Pancreas (tissue), 10 donors: ENCODE measurements around the gene ZNF445. TPM values are rescaled to one million over a fixed set of nuclear protein-coding genes. Genes with fewer than 3 reads are reported as not detected.
"Not testable (repeated sequence)": the region's sequence is repeated elsewhere in the genome, so short reads cannot be mapped to it uniquely, and the experiment has no call there.

ENCODE experiments used
- ATAC-seq, 4 donors: fragments of 200-7000 bp; cut with Tn5 transposase; one replicate each; pipeline versions ENCODE4 v1.8.0 to v1.9.1; 2020; ENCODE audit warnings: mild to moderate bottlenecking in 4 of 4, moderate library complexity in 4 of 4
- DNase-seq, 6 donors: peaks; one replicate each; pipeline ENCODE4 v3.0.0-alpha.2; 2020
- FAIRE-seq: peaks from 2 replicates; lab custom pipeline; 2012; peaks lifted over from hg19 to GRCh38; lab: Jason Lieb, UNC
- H3K27ac ChIP-seq, 4 donors: fragments of 200-600 bp; sonication (generic); 1 replicate in 3 of 4; 2 replicates in 1 of 4; pipeline versions ENCODE4 v1.5.0 to v1.8.0; 2020
- H3K27me3 ChIP-seq, 4 donors: fragments of 200-600 bp; one replicate each; pipeline ENCODE4 v1.8.0; 2021
- H3K36me3 ChIP-seq, 3 donors: fragments of 200-600 bp; sonication (generic) in 1 of 3; one replicate each; pipeline versions ENCODE4 v1.5.0 to v1.8.0; 2020 to 2021
- H3K4me1 ChIP-seq, 3 donors: fragments of 200-600 bp; one replicate each; pipeline ENCODE4 v1.8.0; 2021
- H3K4me3 ChIP-seq, 4 donors: fragments of 200-600 bp; sonication (generic) in 2 of 4; one replicate each; pipeline versions ENCODE4 v1.5.0 to v1.8.0; 2020 to 2021
- H3K9me3 ChIP-seq, 4 donors: fragments of 200-600 bp; one replicate each; pipeline ENCODE4 v1.8.0; 2021
- WGBS, 2 donors: extraction: QIAGEN DNeasy Blood & Tissue Kit; methylation state at CpG; one replicate each; pipeline ENCODE4 v1.1.7; 2013; 5-methylcytosine and 5-hydroxymethylcytosine counted together
- intact Hi-C, 3 donors: fragments of 100-400 bp; cut with DNase I; formaldehyde crosslinking; loops; one replicate each; pipeline versions ENCODE4 v1.11.1 to v1.14.2; 2022
- polyA plus RNA-seq, 2 donors: library from polyadenylated mRNA; stranded (reverse); fragments of 200-250 nt; gene quantifications; one replicate each; pipeline ENCODE4 v1.2.3, GENCODE V29; 2013
- total RNA-seq, 6 donors: library from RNA; stranded (reverse); fragmentation: NEBNext Ultra II Directional in 4 of 6; extraction: Animal tissue kit (Norgen Biotek cat#: 25700) in 4 of 6; gene quantifications; one replicate each; pipeline versions ENCODE4 v1.2.1 to v1.2.4, GENCODE V29; 2021 to 2023
- TF ChIP-seq, protein P1 (sequence below), 4 donors: fragments of 200-600 bp; sonication (generic) in 3 of 4; IDR thresholded peaks; one replicate each; pipeline versions ENCODE4 v1.5.0 to v1.8.0; 2021; ENCODE audit warnings: antibody characterized with exemption in 4 of 4
- donor health status: healthy with polysubstance abuse.
- donor health status: DM: no; HTN: no; CAD: no; lungs with moderate emphysema.
- donor health status: DM: no; HTN: no; CAD: no.
- donor health status: control.
- donor health status: control.
- donor health status: Bipolar disorder and iron deficiency.
- donor health status: DM: yes; HTN: yes; CAD: no.
- donor health status: DM: no; HTN: no; CAD: no.
- donor health status: DM: no; HTN: no; CAD: no.
- donor health status: DM: yes; HTN: yes; CAD: no.

The ZNF445 gene
- total and polyA plus RNA-seq, 8 donors, result 3.8 to 12.9 (median 7.5) TPM

DNA sequence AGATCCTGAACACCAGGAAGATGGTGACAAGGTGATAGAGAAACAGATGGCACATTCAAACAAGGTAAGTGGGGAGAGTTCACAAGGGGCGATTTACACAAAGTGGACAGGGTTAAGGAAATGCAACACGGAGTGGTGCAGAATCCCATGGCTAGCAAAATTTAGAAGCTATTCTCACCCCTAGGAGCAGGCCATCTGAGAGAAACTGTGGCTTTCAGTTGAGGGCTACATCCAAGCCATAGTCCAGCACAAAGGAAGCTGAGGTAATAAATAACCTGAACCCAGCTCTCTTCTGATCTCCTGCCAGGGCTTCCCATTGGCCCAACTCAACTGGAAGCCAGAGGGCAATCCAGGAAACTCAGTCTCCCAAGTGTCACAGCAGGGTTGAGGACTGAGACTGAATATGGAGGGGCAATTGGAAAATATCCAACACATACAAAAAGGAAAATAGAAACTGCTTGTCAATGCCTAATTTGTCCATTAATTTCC is 1.2 kb upstream of the ZNF445 start:
- no peak overlapping the region for H3K27ac ChIP-seq
- no peaks in the 10 kb centered on the region for H3K9me3 ChIP-seq
- H3K4me1 ChIP-seq, result peaks cover 0 to 10% (median 4%) of the 10 kb centered on the region in 3 donors
- H3K27me3 ChIP-seq, result no peaks in the 10 kb centered on the region
- H3K36me3 ChIP-seq, result no peaks in the 10 kb centered on the region
- ATAC-seq, result no peak
- FAIRE-seq, result no peak
- 84% methylated on average over 2 of the region's 2 CpGs for WGBS, 2 donors
- DNase-seq, result no peak
- H3K4me3 ChIP-seq, result no peak overlapping the region
- TF ChIP-seq, protein P1, sequence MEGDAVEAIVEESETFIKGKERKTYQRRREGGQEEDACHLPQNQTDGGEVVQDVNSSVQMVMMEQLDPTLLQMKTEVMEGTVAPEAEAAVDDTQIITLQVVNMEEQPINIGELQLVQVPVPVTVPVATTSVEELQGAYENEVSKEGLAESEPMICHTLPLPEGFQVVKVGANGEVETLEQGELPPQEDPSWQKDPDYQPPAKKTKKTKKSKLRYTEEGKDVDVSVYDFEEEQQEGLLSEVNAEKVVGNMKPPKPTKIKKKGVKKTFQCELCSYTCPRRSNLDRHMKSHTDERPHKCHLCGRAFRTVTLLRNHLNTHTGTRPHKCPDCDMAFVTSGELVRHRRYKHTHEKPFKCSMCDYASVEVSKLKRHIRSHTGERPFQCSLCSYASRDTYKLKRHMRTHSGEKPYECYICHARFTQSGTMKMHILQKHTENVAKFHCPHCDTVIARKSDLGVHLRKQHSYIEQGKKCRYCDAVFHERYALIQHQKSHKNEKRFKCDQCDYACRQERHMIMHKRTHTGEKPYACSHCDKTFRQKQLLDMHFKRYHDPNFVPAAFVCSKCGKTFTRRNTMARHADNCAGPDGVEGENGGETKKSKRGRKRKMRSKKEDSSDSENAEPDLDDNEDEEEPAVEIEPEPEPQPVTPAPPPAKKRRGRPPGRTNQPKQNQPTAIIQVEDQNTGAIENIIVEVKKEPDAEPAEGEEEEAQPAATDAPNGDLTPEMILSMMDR (IDR thresholded peaks at IDR 0.05), result no peak
- intact Hi-C loops, result no loop called here

DNA sequence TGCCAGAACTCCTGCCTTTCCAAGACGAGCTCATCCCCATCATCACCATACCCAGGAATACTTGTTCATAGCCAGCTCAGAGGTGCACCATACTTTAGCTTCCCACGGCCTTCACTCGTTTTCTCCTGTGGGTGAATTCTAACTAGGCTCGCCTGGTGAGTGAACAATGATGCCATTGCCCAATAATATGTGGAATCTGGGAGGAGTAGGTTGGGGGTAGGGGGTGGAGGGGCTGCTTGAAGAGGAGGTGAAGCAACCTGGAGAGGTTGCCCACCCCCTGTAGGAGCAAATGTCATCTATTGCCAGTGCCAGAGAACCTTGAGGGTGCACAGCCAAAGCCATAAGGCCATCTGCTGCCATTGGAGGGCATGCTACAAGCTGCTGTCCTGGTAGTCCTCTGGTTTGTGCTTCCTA is 592 bp upstream of the ZNF445 start:
- ATAC-seq (peak in 3 of 4 donors; percentile 9 to 41 (median 12)), DNase-seq (no peak), FAIRE-seq (no peak)
- Histone ChIP-seq H3K27ac (peak overlapping the region in 1 of 4 donors; percentile 52), H3K4me1 (peaks cover 0 to 10% (median 4%) of the 10 kb centered on the region in 3 donors), H3K4me3 (peak overlapping the region in 3 of 4 donors; percentile 67 to 77 (median 76)), H3K36me3 (no peaks in the 10 kb centered on the region), H3K9me3 (no peaks in the 10 kb centered on the region), H3K27me3 (no peaks in the 10 kb centered on the region)
- WGBS, 2 donors, result 16 to 27% methylated on average over 4 of the region's 4 CpGs
- intact Hi-C loops, result no loop called here
- TF ChIP-seq, protein P1 (IDR thresholded peaks at IDR 0.05), result no peak

DNA sequence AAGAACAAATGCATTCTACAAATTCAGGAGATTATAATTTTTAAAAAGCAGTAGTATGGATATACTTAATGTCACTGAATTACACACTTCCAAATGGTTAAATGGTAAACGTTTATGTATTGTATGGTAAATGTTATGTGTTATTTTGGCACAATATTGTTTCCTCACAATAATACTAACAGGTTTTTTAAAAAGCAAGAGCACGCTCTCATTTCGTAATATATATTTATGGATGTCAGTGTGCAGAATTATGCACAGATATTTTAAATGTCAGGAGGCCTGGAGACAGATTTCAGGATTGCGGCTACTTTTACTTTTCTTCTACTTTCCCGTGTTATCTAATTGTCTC is 533 bp downstream of the ZNF445 start:
- TF ChIP-seq, protein P1 (IDR thresholded peaks at IDR 0.05), result no peak
- Histone ChIP-seq H3K36me3 (no peaks in the 10 kb centered on the region), H3K27me3 (no peaks in the 10 kb centered on the region), H3K4me1 (peaks cover 0 to 10% (median 4%) of the 10 kb centered on the region in 3 donors), H3K4me3 (peak overlapping the region; percentile 45 to 77 (median 72)), H3K27ac (peak overlapping the region in 3 of 4 donors; percentile 38 to 57 (median 52)), H3K9me3 (no peaks in the 10 kb centered on the region)
- ATAC-seq, result no peak
- WGBS, 2 donors, result 0% methylated on average over 5 of the region's 5 CpGs
- FAIRE-seq, result no peak
- intact Hi-C loops, result no loop called here
- DNase-seq, result no peak

DNA sequence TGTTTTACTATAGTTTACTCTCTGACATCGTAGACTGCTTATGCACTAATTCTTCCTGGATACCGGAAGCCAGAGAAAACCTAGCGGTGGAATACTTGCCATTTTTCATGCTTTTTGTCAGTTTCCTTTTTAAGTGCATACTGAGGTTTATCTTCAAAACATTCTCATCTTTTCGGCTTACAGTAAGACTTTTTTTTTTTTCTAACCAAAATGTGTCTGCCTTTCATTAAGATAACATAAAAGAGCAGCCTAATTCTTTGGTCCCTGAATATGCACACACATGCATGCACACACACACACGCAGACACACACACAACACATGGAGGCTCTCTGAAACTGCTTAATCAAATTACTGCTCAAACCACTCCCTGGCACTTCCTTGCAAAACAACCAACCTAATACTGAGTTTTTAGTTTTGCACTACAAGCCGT is 1.3 kb downstream of the ZNF445 start:
- intact Hi-C loops, result no loop called here
- ATAC-seq, result no peak
- 21 to 25% methylated on average over 6 of the region's 6 CpGs for WGBS, 2 donors
- no peaks in the 10 kb centered on the region for H3K9me3 ChIP-seq
- no peak for DNase-seq
- TF ChIP-seq, protein P1 (IDR thresholded peaks at IDR 0.05), result no peak
- no peak for FAIRE-seq
- no peaks in the 10 kb centered on the region for H3K27me3 ChIP-seq
- no peaks in the 10 kb centered on the region for H3K36me3 ChIP-seq
- H3K27ac ChIP-seq, result no peak overlapping the region
- peaks cover 0 to 10% (median 4%) of the 10 kb centered on the region in 3 donors for H3K4me1 ChIP-seq
- peak overlapping the region in 3 of 4 donors; percentile 67 to 77 (median 76) for H3K4me3 ChIP-seq

DNA sequence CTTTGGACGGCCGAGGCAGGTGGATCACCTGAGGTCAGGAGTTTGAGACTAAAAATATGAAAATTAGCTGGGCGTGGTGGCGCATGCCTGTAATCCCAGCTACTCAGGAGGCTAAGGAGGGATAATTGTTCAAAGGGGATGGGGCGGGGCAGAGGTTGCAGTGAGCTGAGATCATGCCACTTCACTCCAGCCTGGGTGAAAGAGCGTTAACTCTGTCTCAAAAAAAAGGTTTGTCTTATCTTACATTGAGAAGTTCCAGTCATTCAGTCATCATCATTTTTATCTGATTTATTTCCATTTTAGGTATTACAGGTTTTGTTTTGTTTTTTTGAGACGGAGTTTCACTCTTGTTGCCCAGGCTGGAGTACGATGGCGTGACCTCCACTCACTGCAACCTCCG is 2.6 kb downstream of the ZNF445 start:
- H3K9me3 ChIP-seq, H3K27ac ChIP-seq, FAIRE-seq, H3K4me3 ChIP-seq, H3K36me3 ChIP-seq, H3K4me1 ChIP-seq, ATAC-seq, H3K27me3 ChIP-seq, intact Hi-C loops, DNase-seq: not testable (repeated sequence)
- WGBS, 2 donors, result 97 to 98% methylated on average over 10 of the region's 10 CpGs
